GM12878 (cell line): ENCODE results near the gene DNAH17. TPM values are rescaled to one million over a fixed set of nuclear protein-coding genes. Genes with fewer than 3 reads are reported as not detected.

Experiments
- ASH2L ChIP-seq: fragments of 300-600, 200-600 bp; sonication (generic); IDR thresholded peaks from 2 replicates; pipeline ENCODE4 v1.6.1; 2017; ENCODE audit warnings: low read depth, mild to moderate bottlenecking, borderline replicate concordance
- ATF7 ChIP-seq: fragments of 450-650 bp; IDR thresholded peaks from 2 replicates; pipeline ENCODE4 v1.6.1; 2016; ENCODE audit warnings: low read depth, mild to moderate bottlenecking
- CREB1 ChIP-seq: IDR thresholded peaks from 2 replicates; pipeline ENCODE4 v1.6.1; 2012; ENCODE audit warnings: low read depth, mild to moderate bottlenecking, inconsistent platforms
- CREM ChIP-seq: IDR thresholded peaks from 2 replicates; pipeline ENCODE4 v1.6.1; 2014; ENCODE audit warnings: antibody characterized with exemption, low read depth
- EED ChIP-seq: sonication (generic); IDR thresholded peaks from 2 replicates; pipeline ENCODE4 v1.6.1; 2016; ENCODE audit warnings: antibody characterized with exemption, low read depth
- FOXK2 ChIP-seq: fragments of 450-650 bp; IDR thresholded peaks from 2 replicates; pipeline ENCODE4 v1.6.1; 2017; ENCODE audit warnings: mild to moderate bottlenecking, moderate library complexity
- FOXM1 ChIP-seq: IDR thresholded peaks from 2 replicates; pipeline ENCODE4 v1.6.1; 2012; ENCODE audit warnings: low read depth, mild to moderate bottlenecking, inconsistent platforms, low read length, moderate library complexity
- GATAD2B ChIP-seq: fragments of 450-650 bp; conservative IDR thresholded peaks from 2 replicates; pipeline ENCODE4 v1.6.1; 2017; ENCODE audit warnings: low read depth, mild to moderate bottlenecking, moderate library complexity
- HCFC1 ChIP-seq: fragments of 150-350 bp; IDR thresholded peaks from 2 replicates; pipeline ENCODE4 v1.6.1; 2014; ENCODE audit warnings: low read length
- HDAC2 ChIP-seq: fragments of 200-600 bp; sonication (generic); IDR thresholded peaks from 2 replicates; pipeline ENCODE4 v1.6.1; 2017
- NR2C1 ChIP-seq: fragments of 450-650 bp; IDR thresholded peaks from 2 replicates; pipeline ENCODE4 v1.6.1; 2017; ENCODE audit warnings: antibody characterized with exemption, mild to moderate bottlenecking, moderate library complexity
- PAX5 ChIP-seq: IDR thresholded peaks from 2 replicates; pipeline ENCODE4 v1.6.1; 2011; ENCODE audit warnings: low read depth, low read length, borderline replicate concordance
- RFX5 ChIP-seq: IDR thresholded peaks from 2 replicates; pipeline ENCODE4 v1.6.1; 2011; ENCODE audit warnings: low read depth, low read length, improper control_type of control experiment
- RUNX3 ChIP-seq: IDR thresholded peaks from 2 replicates; pipeline ENCODE4 v1.6.1; 2012; ENCODE audit warnings: low read length, inconsistent platforms
- SMAD1 ChIP-seq: fragments of 450-650 bp; IDR thresholded peaks from 2 replicates; pipeline ENCODE4 v1.6.1; 2018; ENCODE audit warnings: mild to moderate bottlenecking, low read depth; ENCODE audit not compliant: partially characterized antibody
- SP1 ChIP-seq: IDR thresholded peaks from one replicate; pipeline ENCODE4 v1.6.1; 2011; ENCODE audit warnings: low read depth, low read length
- SPI1 ChIP-seq: IDR thresholded peaks from 2 replicates; pipeline ENCODE4 v1.6.1; 2011; ENCODE audit warnings: low read depth, mild to moderate bottlenecking, low read length, moderate library complexity, borderline replicate concordance; ENCODE audit not compliant: insufficient read depth
- TAF1 ChIP-seq: IDR thresholded peaks from 2 replicates; pipeline ENCODE4 v1.6.1; 2011; ENCODE audit warnings: mild to moderate bottlenecking, low read depth, low read length, borderline replicate concordance
- ZZZ3 ChIP-seq: IDR thresholded peaks from 2 replicates; pipeline ENCODE4 v1.6.1; 2011; ENCODE audit warnings: low read depth; ENCODE audit not compliant: control insufficient read depth, insufficient read length
- polyA plus RNA-seq, 11 experiments: library from polyadenylated mRNA; depleted of rRNA in 4 of 11; unstranded in 6 of 11; stranded (reverse) in 5 of 11; fragments of >200 nt; fragmentation: Nextera tagmentation in 4 of 11; fragmentation: Illumina TruSeq in 1 of 11; extraction: Ambion mirVana in 4 of 11; extraction: Trizol in 1 of 11; gene quantifications; 1 replicate in 1 of 11; 2 replicates in 10 of 11; pipeline versions ENCODE4 v1.2.1 to v1.2.3, GENCODE V29; 2011 to 2016; ENCODE audit warnings: inconsistent platforms in 2 of 11, missing spikeins in 2 of 11, low read depth in 1 of 11
- total RNA-seq, 4 experiments: library from RNA; depleted of rRNA in 3 of 4; stranded (reverse); fragments of >200 nt in 3 of 4; fragmentation: Illumina TruSeq in 1 of 4; extraction: Trizol in 1 of 4; gene quantifications; 2 replicates each; pipeline versions ENCODE4 v1.2.1 to v1.2.3, GENCODE V29; 2013 to 2021
- TF ChIP-seq, protein P1 (sequence below): fragments of 450-650 bp; conservative IDR thresholded peaks from 2 replicates; pipeline ENCODE4 v1.6.1; 2017; ENCODE audit warnings: mild to moderate bottlenecking, moderate library complexity
- TF ChIP-seq, protein P2 (sequence below): IDR thresholded peaks from 2 replicates; pipeline ENCODE4 v1.6.1; 2012; ENCODE audit warnings: low read depth, low read length, improper control_type of control experiment
- TF ChIP-seq, protein P3 (sequence below): IDR thresholded peaks from 2 replicates; pipeline ENCODE4 v1.6.1; 2012; ENCODE audit warnings: low read length, inconsistent platforms
- TF ChIP-seq, protein P4 (sequence below): IDR thresholded peaks from 2 replicates; pipeline ENCODE4 v1.6.1; 2011; ENCODE audit warnings: low read depth, low read length, improper control_type of control experiment, borderline replicate concordance
- TF ChIP-seq, protein P5 (sequence below): fragments of 450-650 bp; IDR thresholded peaks from 2 replicates; pipeline ENCODE4 v1.6.1; 2017; ENCODE audit warnings: low read depth, mild to moderate bottlenecking, moderate library complexity

DNAH17 gene
- total and polyA plus RNA-seq, 10 of the 15 experiments (the other 5 are each of a cell fraction or from before 2014, with no cell fraction given), result 0.16 to 2.9 (median 0.56) TPM

DNA sequence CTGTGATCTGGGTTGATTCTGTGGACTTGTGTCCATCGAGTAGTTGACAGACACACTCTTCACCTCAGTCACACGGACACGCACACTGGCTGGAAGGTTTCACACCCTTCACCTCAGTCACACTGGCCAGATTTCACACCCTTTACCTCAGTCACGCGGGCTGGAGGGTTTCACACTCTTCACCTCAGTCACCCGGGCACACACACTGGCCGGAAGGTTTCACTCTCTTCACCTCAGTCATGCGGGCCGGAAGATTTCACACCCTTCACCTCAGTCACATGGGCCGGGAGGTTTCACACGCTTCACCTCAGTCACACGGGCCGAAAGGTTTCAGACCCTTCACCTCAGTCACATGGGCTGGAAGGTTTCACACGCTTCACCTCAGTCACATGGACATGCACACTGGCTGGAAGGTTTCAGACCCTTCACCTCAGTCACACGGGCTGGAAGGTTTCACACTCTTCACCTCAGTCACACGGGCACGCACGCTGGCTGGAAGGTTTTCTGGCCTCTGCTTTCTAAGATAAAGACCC is 102.5 kb downstream of the DNAH17 start (continued):
- TF ChIP-seq, protein P1, sequence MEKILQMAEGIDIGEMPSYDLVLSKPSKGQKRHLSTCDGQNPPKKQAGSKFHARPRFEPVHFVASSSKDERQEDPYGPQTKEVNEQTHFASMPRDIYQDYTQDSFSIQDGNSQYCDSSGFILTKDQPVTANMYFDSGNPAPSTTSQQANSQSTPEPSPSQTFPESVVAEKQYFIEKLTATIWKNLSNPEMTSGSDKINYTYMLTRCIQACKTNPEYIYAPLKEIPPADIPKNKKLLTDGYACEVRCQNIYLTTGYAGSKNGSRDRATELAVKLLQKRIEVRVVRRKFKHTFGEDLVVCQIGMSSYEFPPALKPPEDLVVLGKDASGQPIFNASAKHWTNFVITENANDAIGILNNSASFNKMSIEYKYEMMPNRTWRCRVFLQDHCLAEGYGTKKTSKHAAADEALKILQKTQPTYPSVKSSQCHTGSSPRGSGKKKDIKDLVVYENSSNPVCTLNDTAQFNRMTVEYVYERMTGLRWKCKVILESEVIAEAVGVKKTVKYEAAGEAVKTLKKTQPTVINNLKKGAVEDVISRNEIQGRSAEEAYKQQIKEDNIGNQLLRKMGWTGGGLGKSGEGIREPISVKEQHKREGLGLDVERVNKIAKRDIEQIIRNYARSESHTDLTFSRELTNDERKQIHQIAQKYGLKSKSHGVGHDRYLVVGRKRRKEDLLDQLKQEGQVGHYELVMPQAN, result no peak
- no peak for TF ChIP-seq ASH2L
- TF ChIP-seq FOXK2, result peak; percentile 18; the same call in 1 of the 2 replicates
- peak; percentile 15; the same call in 1 of the 2 replicates for TF ChIP-seq EED
- TF ChIP-seq ATF7, result peak; percentile 77
- no peak for TF ChIP-seq SPI1
- peak; percentile 40; the same call in 1 of the 2 replicates for TF ChIP-seq NR2C1
- no peak for TF ChIP-seq ZZZ3
- peak; percentile 43; the same call in 1 of the 2 replicates for TF ChIP-seq HCFC1
- TF ChIP-seq, protein P2, sequence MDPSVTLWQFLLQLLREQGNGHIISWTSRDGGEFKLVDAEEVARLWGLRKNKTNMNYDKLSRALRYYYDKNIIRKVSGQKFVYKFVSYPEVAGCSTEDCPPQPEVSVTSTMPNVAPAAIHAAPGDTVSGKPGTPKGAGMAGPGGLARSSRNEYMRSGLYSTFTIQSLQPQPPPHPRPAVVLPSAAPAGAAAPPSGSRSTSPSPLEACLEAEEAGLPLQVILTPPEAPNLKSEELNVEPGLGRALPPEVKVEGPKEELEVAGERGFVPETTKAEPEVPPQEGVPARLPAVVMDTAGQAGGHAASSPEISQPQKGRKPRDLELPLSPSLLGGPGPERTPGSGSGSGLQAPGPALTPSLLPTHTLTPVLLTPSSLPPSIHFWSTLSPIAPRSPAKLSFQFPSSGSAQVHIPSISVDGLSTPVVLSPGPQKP, result 0 out of 2 replicates have a peak, but pooled peaks have one; percentile 18
- TF ChIP-seq, protein P3, sequence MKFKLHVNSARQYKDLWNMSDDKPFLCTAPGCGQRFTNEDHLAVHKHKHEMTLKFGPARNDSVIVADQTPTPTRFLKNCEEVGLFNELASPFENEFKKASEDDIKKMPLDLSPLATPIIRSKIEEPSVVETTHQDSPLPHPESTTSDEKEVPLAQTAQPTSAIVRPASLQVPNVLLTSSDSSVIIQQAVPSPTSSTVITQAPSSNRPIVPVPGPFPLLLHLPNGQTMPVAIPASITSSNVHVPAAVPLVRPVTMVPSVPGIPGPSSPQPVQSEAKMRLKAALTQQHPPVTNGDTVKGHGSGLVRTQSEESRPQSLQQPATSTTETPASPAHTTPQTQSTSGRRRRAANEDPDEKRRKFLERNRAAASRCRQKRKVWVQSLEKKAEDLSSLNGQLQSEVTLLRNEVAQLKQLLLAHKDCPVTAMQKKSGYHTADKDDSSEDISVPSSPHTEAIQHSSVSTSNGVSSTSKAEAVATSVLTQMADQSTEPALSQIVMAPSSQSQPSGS, result peak; percentile 98
- TF ChIP-seq TAF1, result 0 out of 2 replicates have a peak, but pooled peaks have one; percentile 33
- peak; percentile 67 for TF ChIP-seq SP1
- TF ChIP-seq CREB1, result peak; percentile 49; the same call in 1 of the 2 replicates
- TF ChIP-seq CREM, result no peak
- peak; percentile 63 for TF ChIP-seq GATAD2B
- peak; percentile 85 for TF ChIP-seq RUNX3
- TF ChIP-seq, protein P4, sequence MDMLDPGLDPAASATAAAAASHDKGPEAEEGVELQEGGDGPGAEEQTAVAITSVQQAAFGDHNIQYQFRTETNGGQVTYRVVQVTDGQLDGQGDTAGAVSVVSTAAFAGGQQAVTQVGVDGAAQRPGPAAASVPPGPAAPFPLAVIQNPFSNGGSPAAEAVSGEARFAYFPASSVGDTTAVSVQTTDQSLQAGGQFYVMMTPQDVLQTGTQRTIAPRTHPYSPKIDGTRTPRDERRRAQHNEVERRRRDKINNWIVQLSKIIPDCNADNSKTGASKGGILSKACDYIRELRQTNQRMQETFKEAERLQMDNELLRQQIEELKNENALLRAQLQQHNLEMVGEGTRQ, result peak; percentile 94
- no peak for TF ChIP-seq HDAC2
- no peak for TF ChIP-seq RFX5
- TF ChIP-seq FOXM1, result no peak; the same call in 1 of the 2 replicates
- peak; percentile 94 for TF ChIP-seq PAX5
- TF ChIP-seq SMAD1, result peak; percentile 80
- TF ChIP-seq, protein P5, sequence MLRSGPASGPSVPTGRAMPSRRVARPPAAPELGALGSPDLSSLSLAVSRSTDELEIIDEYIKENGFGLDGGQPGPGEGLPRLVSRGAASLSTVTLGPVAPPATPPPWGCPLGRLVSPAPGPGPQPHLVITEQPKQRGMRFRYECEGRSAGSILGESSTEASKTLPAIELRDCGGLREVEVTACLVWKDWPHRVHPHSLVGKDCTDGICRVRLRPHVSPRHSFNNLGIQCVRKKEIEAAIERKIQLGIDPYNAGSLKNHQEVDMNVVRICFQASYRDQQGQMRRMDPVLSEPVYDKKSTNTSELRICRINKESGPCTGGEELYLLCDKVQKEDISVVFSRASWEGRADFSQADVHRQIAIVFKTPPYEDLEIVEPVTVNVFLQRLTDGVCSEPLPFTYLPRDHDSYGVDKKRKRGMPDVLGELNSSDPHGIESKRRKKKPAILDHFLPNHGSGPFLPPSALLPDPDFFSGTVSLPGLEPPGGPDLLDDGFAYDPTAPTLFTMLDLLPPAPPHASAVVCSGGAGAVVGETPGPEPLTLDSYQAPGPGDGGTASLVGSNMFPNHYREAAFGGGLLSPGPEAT, result peak; percentile 88
